ENCODE results near the gene CITED1. TPM values are rescaled to one million over a fixed set of nuclear protein-coding genes. Genes with fewer than 3 reads are reported as not detected.

The CITED1 gene
- total and polyA plus RNA-seq, 2 donors (not counting 3 experiments of a cell fraction or from before 2014, with no cell fraction given), result not detected

- CTCF ChIA-PET, result no interaction called here
- no peak overlapping the region for H3K4me2 ChIP-seq (ENCODE audit: insufficient read depth, low read length)
- intact Hi-C loops (cut with micrococcal nuclease), result no loop called here
These were observed 50.3 kb downstream of the CITED1 start for GRCh38 chrX:72255445-72255844.

More at GRCh38 chrX:72255445-72255844, 50.3 kb downstream of the CITED1 start:
- Histone ChIP-seq H3K9ac (replicated peaks; ENCODE audit: extremely low read depth, insufficient read depth, low read length) (no peak overlapping the region), H4K20me1 (replicated peaks; ENCODE audit: control insufficient read depth, extremely low read depth, insufficient read depth, low read length) (no peaks in the 10 kb centered on the region), H3K27ac (ENCODE audit: insufficient read depth, low read depth, low read length) (no peak overlapping the region), H3K79me2 (ENCODE audit: control insufficient read depth, insufficient read depth, low read length) (no peaks in the 10 kb centered on the region), H3K4me1 (ENCODE audit: control insufficient read depth, extremely low read depth, insufficient read depth, low read length) (peaks cover 6% of the 10 kb centered on the region), H3K9me3 (replicated peaks; ENCODE audit: control insufficient read depth, insufficient read depth, low read length) (no peaks in the 10 kb centered on the region), H2AFZ (ENCODE audit: low read depth, low read length) (peak overlapping the region; percentile 30), H3K36me3 (ENCODE audit: control insufficient read depth in 2 of 2, extremely low read depth in 1 of 2, insufficient read depth in 2 of 2, low read length in 2 of 2) (no peaks in the 10 kb centered on the region), H3K9me1 (replicated peaks; ENCODE audit: control insufficient read depth, extremely low read depth, insufficient read depth, low read length) (no peaks in the 10 kb centered on the region), H3K27me3 (ENCODE audit: control insufficient read depth in 2 of 2, insufficient read depth in 2 of 2, low read length in 2 of 2) (peaks cover 0 to 4% of the 10 kb centered on the region in 2 experiments), H3K4me3 (replicated peaks in 1 of 3; ENCODE audit: insufficient read depth in 1 of 3, low read depth in 1 of 3, low read length in 3 of 3) (no peak overlapping the region)
- TF ChIP-seq GATA2 (IDR thresholded peaks at IDR 0.05; ENCODE audit: insufficient read depth, insufficient read length, low read depth, low read length) (no peak), EZH2 (IDR thresholded peaks at IDR 0.05; ENCODE audit: borderline replicate concordance, low read depth, low read length, severe bottlenecking) (no peak), FOS (IDR thresholded peaks at IDR 0.05; ENCODE audit: borderline replicate concordance, insufficient read depth, low read length) (no peak), JUN (IDR thresholded peaks at IDR 0.05; ENCODE audit: borderline replicate concordance, insufficient read depth, insufficient read length, low read depth) (no peak), MYC (IDR thresholded peaks at IDR 0.05; ENCODE audit: low read depth, low read length) (no peak), POLR2A (IDR thresholded peaks at IDR 0.05; ENCODE audit: low read depth, low read length) (no peak), POLR2AphosphoS5 (IDR thresholded peaks at IDR 0.05; ENCODE audit: insufficient read depth, low read depth, low read length) (no peak), CTCF (IDR thresholded peaks at IDR 0.05; ENCODE audit: extremely low read depth in 1 of 2, insufficient read depth in 1 of 2, low read depth in 1 of 2, low read length in 2 of 2) (no peak), MAX (IDR thresholded peaks at IDR 0.05; ENCODE audit: insufficient read depth, insufficient read length) (no peak)
- BruUV-seq (replicated peaks), result no TSS peak
- DNase-seq (ENCODE audit: low read depth, low spot score), result no peak
- POLR2A ChIA-PET, result no interaction called here
- dilution Hi-C loops (cut with MboI; ENCODE audit: extremely low pct_ligation_motif_present, low sequenced_read_pairs), result no loop called here
- no peak for FAIRE-seq
